PC-3 (cell line): ENCODE measurements around the gene ATP10B. TPM values are rescaled to one million over a fixed set of nuclear protein-coding genes. Genes with fewer than 3 reads are reported as not detected.

Source experiments
- ATAC-seq: fragments of 200-7000 bp; cut with Tn5 transposase; 2 replicates; pipeline ENCODE4 v1.9.1; 2020; ENCODE audit warnings: mild to moderate bottlenecking, moderate library complexity
- BruUV-seq: library from RNA; stranded (reverse); fragments of 400-500 nt; replicated peaks from 2 replicates; lab custom pipeline; 2021; lab: Mats Ljungman, UMichigan
- CTCF ChIA-PET: fragments of 300-600 bp; sonication (Branson Sonifier 250); formaldehyde crosslinking; loops from one replicate; lab custom pipeline; 2022; ENCODE audit warnings: antibody characterized with exemption; lab: Charles Lee
- POLR2A ChIA-PET: fragments of 300-600 bp; sonication (Branson Sonifier 250); formaldehyde crosslinking; loops from one replicate; lab custom pipeline; 2022; ENCODE audit warnings: antibody characterized with exemption; ENCODE audit not compliant: unreplicated experiment; lab: Charles Lee
- DNase-seq: peaks from one replicate; pipeline ENCODE4 v3.0.0-alpha.2; 2015
- H2AFZ ChIP-seq: fragments of 300-600 bp; sonication (generic); 2 replicates; pipeline ENCODE4 v1.6.0; 2016; ENCODE audit warnings: antibody characterized with exemption, low read length
- H3F3A ChIP-seq: fragments of 300-600 bp; sonication (generic); one replicate; pipeline ENCODE4 v1.6.0; 2017; ENCODE audit warnings: antibody characterized with exemption, low read length, control low read depth, mild to moderate bottlenecking; ENCODE audit not compliant: unreplicated experiment
- H3K27ac ChIP-seq: fragments of 300-600 bp; sonication (generic); 2 replicates; pipeline ENCODE4 v1.5.1; 2016; ENCODE audit warnings: mild to moderate bottlenecking, low read length
- H3K27me3 ChIP-seq: fragments of 300-600 bp; sonication (generic); 2 replicates; pipeline ENCODE4 v1.6.1; 2016; ENCODE audit warnings: low read length, mixed read lengths
- H3K36me3 ChIP-seq: fragments of 300-600 bp; sonication (generic); 2 replicates; pipeline ENCODE4 v1.6.1; 2016; ENCODE audit warnings: low read depth, mixed run types, low read length, mixed read lengths
- H3K4me1 ChIP-seq: fragments of 300-600 bp; sonication (generic); 2 replicates; pipeline ENCODE4 v1.5.1; 2016; ENCODE audit warnings: low read length; ENCODE audit not compliant: insufficient read depth
- H3K4me2 ChIP-seq: fragments of 300-600 bp; sonication (generic); 2 replicates; pipeline ENCODE4 v1.6.0; 2016; ENCODE audit warnings: low read length
- H3K4me3 ChIP-seq: fragments of 300-600 bp; sonication (generic); 2 replicates; pipeline ENCODE4 v1.5.1; 2016; ENCODE audit warnings: mild to moderate bottlenecking, low read length, mixed read lengths
- H3K79me2 ChIP-seq: fragments of 300-600 bp; sonication (generic); 2 replicates; pipeline ENCODE4 v1.6.1; 2017; ENCODE audit warnings: low read length, mixed read lengths
- H3K9ac ChIP-seq: fragments of 300-600 bp; sonication (generic); 2 replicates; pipeline ENCODE4 v1.6.0; 2016; ENCODE audit warnings: mild to moderate bottlenecking, low read length
- H3K9me2 ChIP-seq: fragments of 300-600 bp; sonication (generic); replicated peaks from 2 replicates; pipeline ENCODE4 v1.6.1; 2016; ENCODE audit warnings: mixed run types, low read length, mixed read lengths
- H3K9me3 ChIP-seq: fragments of 300-600 bp; sonication (generic); 2 replicates; pipeline ENCODE4 v1.6.1; 2016; ENCODE audit warnings: low read length, mixed read lengths
- H4K20me1 ChIP-seq: fragments of 300-600 bp; sonication (generic); 2 replicates; pipeline ENCODE4 v1.6.1; 2016; ENCODE audit warnings: low read length, mixed read lengths
- CTCF ChIP-seq: fragments of 300-600 bp; sonication (generic); conservative IDR thresholded peaks from 2 replicates; pipeline ENCODE4 v1.5.1; 2017; ENCODE audit warnings: antibody characterized with exemption, low read depth, mild to moderate bottlenecking, low read length
- EZH2 ChIP-seq: fragments of 300-600 bp; sonication (generic); IDR thresholded peaks from one replicate; pipeline ENCODE4 v1.6.1; 2017; ENCODE audit warnings: antibody characterized with exemption, mild to moderate bottlenecking, low read length; ENCODE audit not compliant: unreplicated experiment
- EZH2phosphoT487 ChIP-seq: fragments of 300-600 bp; sonication (generic); IDR thresholded peaks from 2 replicates; pipeline ENCODE4 v1.6.1; 2018; ENCODE audit warnings: mild to moderate bottlenecking, antibody characterized with exemption, low read length, borderline replicate concordance
- intact Hi-C: fragments of 100-400 bp; cut with micrococcal nuclease; formaldehyde crosslinking; loops from 2 replicates; pipeline ENCODE4 v1.9.0; 2023
- total RNA-seq: library from RNA; depleted of rRNA; stranded (reverse); fragments of >200 nt; gene quantifications from 2 replicates; pipeline ENCODE4 v1.2.3, GENCODE V29; 2014

Gene ATP10B
- total RNA-seq, 1 experiment from 2014 or later: not detected

DNA sequence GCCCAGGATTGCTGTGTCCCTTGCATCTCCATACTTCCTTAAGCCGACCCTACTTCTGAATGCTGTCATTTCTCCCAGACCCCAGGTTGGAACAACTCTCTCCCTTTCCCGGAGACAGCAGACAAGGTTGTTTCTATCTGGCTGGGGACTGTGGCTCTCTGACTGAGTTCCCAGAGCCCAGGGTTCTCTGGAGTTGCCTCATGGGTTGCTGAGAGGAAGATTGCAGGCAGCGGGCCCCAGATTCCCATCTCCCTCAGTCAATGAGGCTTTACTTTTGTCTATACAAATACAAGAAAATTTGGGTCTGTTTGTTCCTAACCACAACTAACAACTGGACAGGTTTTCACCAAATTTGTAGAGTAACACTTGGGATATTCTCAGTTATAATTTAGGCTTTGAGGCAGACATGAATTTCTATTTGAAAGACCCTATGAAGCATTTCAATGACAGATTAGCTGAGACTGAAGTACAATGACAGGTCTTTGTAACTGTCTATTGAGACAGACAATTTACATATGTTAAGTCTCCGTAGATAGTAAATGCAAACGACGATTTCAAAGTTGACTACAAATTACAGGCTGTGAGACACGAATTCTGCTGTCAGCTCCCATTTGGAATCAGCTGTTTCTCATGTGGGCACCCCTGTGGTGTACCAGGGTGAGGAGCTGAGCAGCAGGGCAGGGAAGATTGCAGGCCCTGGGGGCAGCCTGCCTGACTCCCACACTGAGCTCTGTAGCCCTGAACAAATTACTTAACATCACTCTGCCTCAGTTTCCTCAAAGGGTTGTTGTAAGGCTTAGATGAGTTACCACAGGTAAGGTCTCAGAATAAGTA lies 107.5 kb downstream of the ATP10B start:
- no peaks in the 10 kb centered on the region for H3K4me1 ChIP-seq

DNA sequence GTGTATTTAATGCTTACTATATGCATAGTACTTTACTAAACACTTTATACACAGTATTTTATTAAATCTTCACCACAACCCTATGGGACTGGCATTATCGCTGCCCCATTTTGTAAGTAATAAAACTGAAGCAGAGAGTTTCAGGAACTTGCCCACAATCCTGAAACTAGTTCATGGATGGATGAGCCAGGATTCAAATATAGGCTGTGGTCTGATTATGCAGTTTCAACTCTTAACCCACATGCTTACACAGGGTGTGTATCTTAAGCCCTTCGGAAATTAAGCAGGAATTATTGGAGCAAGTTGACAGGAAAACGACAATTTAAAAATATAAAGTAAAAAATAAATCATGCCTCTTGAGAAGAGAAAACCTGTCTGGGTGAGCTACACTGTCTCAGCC lies 109.0 kb downstream of the ATP10B start:
- H3K4me1 ChIP-seq: no peaks in the 10 kb centered on the region
- intact Hi-C loops: no loop called here
- CTCF ChIA-PET: no interaction called here
- POLR2A ChIA-PET: no interaction called here
- H3K9me3 ChIP-seq: no peaks in the 10 kb centered on the region
- no peaks in the 10 kb centered on the region for H4K20me1 ChIP-seq
- H2AFZ ChIP-seq: no peak overlapping the region
- no peak overlapping the region for H3K9ac ChIP-seq
- H3K4me3 ChIP-seq: no peak overlapping the region
- DNase-seq (no peak), ATAC-seq (no peak)
- no peak overlapping the region for H3K4me2 ChIP-seq
- H3F3A ChIP-seq: no peaks in the 10 kb centered on the region
- no peaks in the 10 kb centered on the region for H3K79me2 ChIP-seq
- TF ChIP-seq EZH2 (no peak), EZH2phosphoT487 (no peak), CTCF (no peak)
- H3K27ac ChIP-seq: no peak overlapping the region
- H3K9me2 ChIP-seq: no peaks in the 10 kb centered on the region
- no TSS peak for BruUV-seq
- H3K36me3 ChIP-seq: no peaks in the 10 kb centered on the region
- no peaks in the 10 kb centered on the region for H3K27me3 ChIP-seq

More for the DNA sequence above, 107.5 kb downstream of the ATP10B start:
- ChIA-PET POLR2A (no interaction called here), CTCF (no interaction called here)
- H2AFZ ChIP-seq: no peak overlapping the region
- TF ChIP-seq EZH2 (no peak), EZH2phosphoT487 (no peak), CTCF (no peak)
- no peaks in the 10 kb centered on the region for H3F3A ChIP-seq
- no peak overlapping the region for H3K4me2 ChIP-seq
- DNase-seq (no peak), ATAC-seq (no peak)
- no peaks in the 10 kb centered on the region for H3K36me3 ChIP-seq
- no peaks in the 10 kb centered on the region for H3K79me2 ChIP-seq
- H3K4me3 ChIP-seq: no peak overlapping the region
- intact Hi-C loops: no loop called here
- BruUV-seq: no TSS peak
- H3K27me3 ChIP-seq: no peaks in the 10 kb centered on the region
- no peak overlapping the region for H3K9ac ChIP-seq
- H3K9me3 ChIP-seq: no peaks in the 10 kb centered on the region
- H3K9me2 ChIP-seq: no peaks in the 10 kb centered on the region
- H4K20me1 ChIP-seq: no peaks in the 10 kb centered on the region
- no peak overlapping the region for H3K27ac ChIP-seq

DNA sequence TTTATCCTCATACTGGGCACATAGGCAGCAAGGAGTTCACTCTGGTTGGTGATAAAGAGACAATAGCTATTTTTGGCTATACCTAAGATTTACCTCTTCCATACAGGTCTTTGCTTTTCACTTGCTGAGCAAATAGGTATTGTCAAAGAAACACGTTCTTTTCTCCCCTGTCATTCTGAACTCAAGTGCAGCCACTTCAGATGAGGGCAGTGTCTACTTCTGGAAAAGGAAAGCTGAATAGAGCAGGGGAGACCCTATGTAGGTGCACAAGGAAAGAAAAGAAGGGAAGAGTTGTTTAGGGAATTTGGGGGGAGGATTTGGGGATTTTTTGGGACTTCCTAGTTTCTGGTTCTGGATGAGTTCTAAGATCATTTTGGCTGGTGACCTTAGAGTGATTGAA lies 109.6 kb downstream of the ATP10B start:
- H3K4me2 ChIP-seq: no peak overlapping the region
- no peak for ATAC-seq
- no peaks in the 10 kb centered on the region for H4K20me1 ChIP-seq
- no peak overlapping the region for H3K27ac ChIP-seq
- H3K36me3 ChIP-seq: no peaks in the 10 kb centered on the region
- CTCF ChIA-PET: no interaction called here
- H3K27me3 ChIP-seq: no peaks in the 10 kb centered on the region
- H3K79me2 ChIP-seq: no peaks in the 10 kb centered on the region
- no peak for DNase-seq
- no peak overlapping the region for H2AFZ ChIP-seq
- H3K9me2 ChIP-seq: no peaks in the 10 kb centered on the region
- TF ChIP-seq EZH2phosphoT487: no peak
- no peak for TF ChIP-seq CTCF
- TF ChIP-seq EZH2: no peak
- no peaks in the 10 kb centered on the region for H3K9me3 ChIP-seq
- no peak overlapping the region for H3K4me3 ChIP-seq
- H3K4me1 ChIP-seq: no peaks in the 10 kb centered on the region
- no peaks in the 10 kb centered on the region for H3F3A ChIP-seq
- POLR2A ChIA-PET: no interaction called here
- BruUV-seq: no TSS peak
- H3K9ac ChIP-seq: no peak overlapping the region
- intact Hi-C loops: no loop called here
